Uterus (tissue), 2 donors: Measurements from ENCODE around the gene NRDE2.

Experiments used
- CTCF ChIP-seq, 4 experiments: fragments of 200-600 bp in 2 of 4; fragments of 450-650 bp in 2 of 4; sonication (generic) in 2 of 4; IDR thresholded peaks; one replicate each; pipeline ENCODE4 v1.5.1; 2016 to 2019; ENCODE audit warnings: antibody characterized with exemption in 4 of 4, mild to moderate bottlenecking in 2 of 4, moderate library complexity in 1 of 4
- POLR2A ChIP-seq, 2 donors: fragments of 450-650 bp; IDR thresholded peaks; one replicate each; pipeline ENCODE4 v1.6.1; 2016; ENCODE audit warnings: antibody characterized with exemption in 2 of 2, mild to moderate bottlenecking in 1 of 2, moderate library complexity in 1 of 2

- TF ChIP-seq CTCF (IDR thresholded peaks at IDR 0.05) (no peak), POLR2A (IDR thresholded peaks at IDR 0.05) (no peak)
These were observed 36.9 kb downstream of the NRDE2 start for GRCh38 chr14:90294872-90295271.
